GM19238 (cell line): ENCODE data around the gene DMBX1.

Experiments
- DNase-seq: peaks from one replicate; pipeline ENCODE4 v3.0.0; 2011; ENCODE audit warnings: low spot score; ENCODE audit not compliant: insufficient read length

DMBX1 gene

GRCh38 chr1:46501528-46501927 lies 11.9 kb downstream of the DMBX1 start:
- DNase-seq, result no peak

- no peak for DNase-seq
Observed at GRCh38 chr1:46503421-46503820, 13.8 kb downstream of the DMBX1 start.

GRCh38 chr1:46506470-46507219 lies 17.0 kb downstream of the DMBX1 start:
- DNase-seq, result no peak

- DNase-seq, result no peak
Observed at GRCh38 chr1:46508757-46509156, 19.1 kb downstream of the DMBX1 start.

GRCh38 chr1:46510341-46510997 lies 20.8 kb downstream of the DMBX1 start:
- DNase-seq, result no peak

GRCh38 chr1:46510998-46511365 lies 21.3 kb downstream of the DMBX1 start:
- DNase-seq, result no peak

- no peak for DNase-seq
Observed at GRCh38 chr1:46512135-46512791, 22.6 kb downstream of the DMBX1 start.

GRCh38 chr1:46512792-46513190 lies 23.2 kb downstream of the DMBX1 start:
- no peak for DNase-seq

GRCh38 chr1:46513536-46513935 lies 23.9 kb downstream of the DMBX1 start:
- no peak for DNase-seq

- no peak for DNase-seq
Observed at GRCh38 chr1:46515576-46515975, 25.9 kb downstream of the DMBX1 start.

- no peak for DNase-seq
Observed at GRCh38 chr1:46516200-46516950, 26.7 kb downstream of the DMBX1 start.

GRCh38 chr1:46517010-46517600 lies 27.5 kb downstream of the DMBX1 start:
- no peak for DNase-seq

- DNase-seq, result no peak
Observed at GRCh38 chr1:46517932-46518498, 28.4 kb downstream of the DMBX1 start.

- no peak for DNase-seq
Observed at GRCh38 chr1:46519209-46519608, 29.6 kb downstream of the DMBX1 start.

- DNase-seq, result no peak
Observed at GRCh38 chr1:46520063-46520911, 30.7 kb downstream of the DMBX1 start.

- no peak for DNase-seq
Observed at GRCh38 chr1:46521414-46521813, 31.8 kb downstream of the DMBX1 start.

- DNase-seq, result no peak
Observed at GRCh38 chr1:46522184-46522968, 32.7 kb downstream of the DMBX1 start.

GRCh38 chr1:46522969-46523320 lies 33.3 kb downstream of the DMBX1 start:
- no peak for DNase-seq

- no peak for DNase-seq
Observed at GRCh38 chr1:46523496-46524353, 34.1 kb downstream of the DMBX1 start.
